Measurements from ENCODE around the gene ZNF492. TPM values are rescaled to one million over a fixed set of nuclear protein-coding genes. Genes with fewer than 3 reads are reported as not detected.
"Not testable (repeated sequence)": the region's sequence is repeated elsewhere in the genome, so short reads cannot be mapped to it uniquely, and the experiment has no call there.

Gene ZNF492
- total RNA-seq, 3 donors from 2014 or later (not counting 1 experiment from before 2014, with no cell fraction given): 0.40 to 0.54 TPM; not detected in 1

DNA sequence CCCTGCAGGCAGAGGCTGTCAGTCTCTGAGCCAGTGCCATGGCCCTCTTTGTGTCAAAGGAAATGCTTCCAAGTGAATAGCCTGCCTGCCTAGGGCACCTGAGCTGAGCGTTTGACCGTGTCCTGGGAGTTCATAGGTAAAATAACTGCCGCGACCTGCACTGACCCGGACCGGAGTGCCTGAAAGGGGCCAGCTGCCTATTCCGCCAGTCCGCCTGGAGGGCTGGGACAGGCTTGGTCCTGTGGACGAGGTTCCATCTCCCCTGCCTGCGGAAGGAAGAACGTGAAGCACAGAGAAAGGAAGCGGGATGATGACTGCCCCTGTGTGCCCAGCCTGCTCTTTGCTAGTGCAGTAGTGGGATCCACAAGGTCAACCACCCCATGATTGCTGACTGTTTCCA, 17.5 kb upstream of the ZNF492 start:
- DNase-seq (no peak), ATAC-seq (no peak)
- H3K4me1 ChIP-seq (ENCODE audit: control insufficient read depth, insufficient read depth, low read length): no peaks in the 10 kb centered on the region
- H3K9me3 Mint-ChIP-seq: peaks cover 4 to 7% of the 10 kb centered on the region in 2 donors
- no peak overlapping the region for H3K4me3 Mint-ChIP-seq
- 94% methylated on average over 12 of the region's 12 CpGs for whole genome bisulfite sequencing (ENCODE audit: insufficient coverage)
- intact Hi-C loops (cut with micrococcal nuclease): no loop called here
- peaks cover 24% of the 10 kb centered on the region for H3K9me3 ChIP-seq (ENCODE audit: control insufficient read depth, insufficient read depth, low read length)
- H3K4me3 ChIP-seq (ENCODE audit: low read length): no peak overlapping the region
- H3K27ac ChIP-seq (ENCODE audit: low read length): no peak overlapping the region
- TF ChIP-seq, protein P1, sequence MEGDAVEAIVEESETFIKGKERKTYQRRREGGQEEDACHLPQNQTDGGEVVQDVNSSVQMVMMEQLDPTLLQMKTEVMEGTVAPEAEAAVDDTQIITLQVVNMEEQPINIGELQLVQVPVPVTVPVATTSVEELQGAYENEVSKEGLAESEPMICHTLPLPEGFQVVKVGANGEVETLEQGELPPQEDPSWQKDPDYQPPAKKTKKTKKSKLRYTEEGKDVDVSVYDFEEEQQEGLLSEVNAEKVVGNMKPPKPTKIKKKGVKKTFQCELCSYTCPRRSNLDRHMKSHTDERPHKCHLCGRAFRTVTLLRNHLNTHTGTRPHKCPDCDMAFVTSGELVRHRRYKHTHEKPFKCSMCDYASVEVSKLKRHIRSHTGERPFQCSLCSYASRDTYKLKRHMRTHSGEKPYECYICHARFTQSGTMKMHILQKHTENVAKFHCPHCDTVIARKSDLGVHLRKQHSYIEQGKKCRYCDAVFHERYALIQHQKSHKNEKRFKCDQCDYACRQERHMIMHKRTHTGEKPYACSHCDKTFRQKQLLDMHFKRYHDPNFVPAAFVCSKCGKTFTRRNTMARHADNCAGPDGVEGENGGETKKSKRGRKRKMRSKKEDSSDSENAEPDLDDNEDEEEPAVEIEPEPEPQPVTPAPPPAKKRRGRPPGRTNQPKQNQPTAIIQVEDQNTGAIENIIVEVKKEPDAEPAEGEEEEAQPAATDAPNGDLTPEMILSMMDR (IDR thresholded peaks at IDR 0.05): no peak
- no peaks in the 10 kb centered on the region for H3K4me1 Mint-ChIP-seq
- H3K27me3 ChIP-seq (ENCODE audit: control insufficient read depth, insufficient read depth, low read length): no peaks in the 10 kb centered on the region
- no peaks in the 10 kb centered on the region for H3K27me3 Mint-ChIP-seq (ENCODE audit: low read depth in 2 of 2)
- H3K27ac Mint-ChIP-seq: no peak overlapping the region
- peaks cover 11% of the 10 kb centered on the region for H3K36me3 Mint-ChIP-seq
- no peaks in the 10 kb centered on the region for H3K36me3 ChIP-seq (ENCODE audit: control insufficient read depth, insufficient read depth, low read length)

DNA sequence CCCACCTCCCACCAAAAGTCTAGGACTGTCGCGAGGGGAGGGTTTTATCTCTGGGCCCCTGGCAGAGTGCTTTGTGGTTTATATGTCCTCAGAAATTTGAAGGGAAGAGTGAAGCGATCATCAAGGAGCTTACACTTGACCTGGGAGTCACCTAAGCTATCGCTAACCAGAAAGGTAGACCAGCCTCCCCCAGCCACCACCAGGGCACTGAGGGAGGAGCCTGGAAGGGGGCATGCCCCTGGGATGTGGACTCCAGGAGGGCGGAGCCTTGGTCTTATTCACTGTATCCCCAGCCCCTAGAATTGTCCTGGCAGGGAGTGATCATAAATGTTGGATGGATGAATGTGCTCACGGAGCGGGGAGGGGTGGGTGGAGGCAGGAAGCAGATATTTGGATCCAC, 16.9 kb upstream of the ZNF492 start:
- H3K27me3 Mint-ChIP-seq (ENCODE audit: low read depth in 2 of 2): not testable (repeated sequence)
- WGBS (ENCODE audit: insufficient coverage): 92% methylated on average over 5 of the region's 7 CpGs

DNA sequence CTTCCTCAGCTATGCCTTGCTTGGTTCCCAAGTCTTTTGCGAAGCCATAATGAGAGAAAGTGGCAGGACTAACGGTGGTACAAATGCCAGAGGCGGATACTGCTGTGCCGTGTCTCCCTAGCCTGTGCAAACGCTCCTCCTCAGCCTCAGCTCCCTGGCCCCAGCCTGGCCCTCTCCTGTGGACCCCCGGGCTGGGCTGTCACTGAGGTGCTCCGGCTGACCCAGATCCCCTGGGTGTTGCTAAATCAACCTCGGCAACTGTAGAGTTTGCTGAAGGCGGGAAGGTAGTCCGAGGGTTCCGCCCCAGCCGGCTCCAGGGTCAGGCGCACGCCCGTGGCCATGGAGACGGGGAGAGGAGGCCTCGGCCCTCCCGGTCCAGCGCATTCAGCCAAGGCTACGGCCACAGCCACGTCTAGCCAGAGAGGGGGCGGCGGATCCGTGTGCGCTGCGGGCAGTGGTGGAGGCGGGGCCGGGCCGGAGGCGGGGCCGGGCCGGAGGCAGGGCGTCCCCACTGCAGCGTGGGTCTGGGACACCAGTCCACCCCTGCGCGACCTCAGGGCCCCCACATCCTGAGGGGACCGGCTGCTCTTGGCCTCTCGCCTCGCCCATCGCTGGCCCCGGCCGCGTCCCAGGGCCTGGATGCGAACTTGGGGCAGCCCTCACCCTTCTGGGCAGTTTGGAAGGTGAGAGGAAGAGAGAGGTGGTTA, 16.4 kb upstream of the ZNF492 start:
- ATAC-seq (no peak), DNase-seq (no peak)
- H3K27ac ChIP-seq (ENCODE audit: low read length): no peak overlapping the region
- no peak overlapping the region for H3K4me3 ChIP-seq (ENCODE audit: low read length)
- no peaks in the 10 kb centered on the region for H3K27me3 Mint-ChIP-seq (ENCODE audit: low read depth in 2 of 2)
- no peak overlapping the region for H3K27ac Mint-ChIP-seq
- intact Hi-C loops (cut with micrococcal nuclease): no loop called here
- TF ChIP-seq, protein P1 (IDR thresholded peaks at IDR 0.05): no peak
- H3K9me3 ChIP-seq (ENCODE audit: control insufficient read depth, insufficient read depth, low read length): peaks cover 24% of the 10 kb centered on the region
- H3K4me3 Mint-ChIP-seq: no peak overlapping the region
- peaks cover 11% of the 10 kb centered on the region for H3K36me3 Mint-ChIP-seq
- WGBS (ENCODE audit: insufficient coverage): 50% methylated on average over 44 of the region's 44 CpGs
- H3K9me3 Mint-ChIP-seq: peaks cover 4 to 6% of the 10 kb centered on the region in 2 donors
- no peaks in the 10 kb centered on the region for H3K4me1 Mint-ChIP-seq
- H3K36me3 ChIP-seq (ENCODE audit: control insufficient read depth, insufficient read depth, low read length): no peaks in the 10 kb centered on the region
- no peaks in the 10 kb centered on the region for H3K4me1 ChIP-seq (ENCODE audit: control insufficient read depth, insufficient read depth, low read length)
- peaks cover 2% of the 10 kb centered on the region for H3K27me3 ChIP-seq (ENCODE audit: control insufficient read depth, insufficient read depth, low read length)

More for the DNA sequence above, 16.9 kb upstream of the ZNF492 start:
- H3K4me3 Mint-ChIP-seq; H3K9me3 Mint-ChIP-seq; ATAC-seq; H3K36me3 ChIP-seq (ENCODE audit: control insufficient read depth, insufficient read depth, low read length); H3K4me1 ChIP-seq (ENCODE audit: control insufficient read depth, insufficient read depth, low read length); H3K27me3 ChIP-seq (ENCODE audit: control insufficient read depth, insufficient read depth, low read length); H3K27ac ChIP-seq (ENCODE audit: low read length); H3K4me1 Mint-ChIP-seq; DNase-seq; H3K4me3 ChIP-seq (ENCODE audit: low read length); intact Hi-C loops (cut with micrococcal nuclease); H3K27ac Mint-ChIP-seq: not testable (repeated sequence)
- peaks cover 24% of the 10 kb centered on the region for H3K9me3 ChIP-seq (ENCODE audit: control insufficient read depth, insufficient read depth, low read length)
- peaks cover 11% of the 10 kb centered on the region for H3K36me3 Mint-ChIP-seq

DNA sequence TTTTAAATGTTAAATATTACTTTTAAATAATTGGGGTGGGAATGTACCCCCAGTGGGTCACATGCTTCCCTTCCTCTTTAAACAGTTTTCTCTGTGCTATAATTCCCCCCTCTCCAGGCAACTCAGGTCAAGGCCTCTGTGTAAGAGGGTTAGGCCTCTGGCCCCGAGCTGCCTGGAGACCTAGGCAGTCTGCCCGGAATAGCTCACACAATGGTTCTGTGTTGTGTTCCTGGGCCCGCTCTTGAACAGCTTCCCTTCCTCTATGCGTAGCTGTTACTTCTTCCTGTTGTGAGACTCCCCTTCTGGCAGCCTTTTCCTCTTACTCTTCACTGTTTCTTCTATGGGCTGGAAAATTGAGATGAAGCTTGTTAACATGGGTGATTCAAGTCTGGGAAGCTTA, 14.8 kb upstream of the ZNF492 start:
- ATAC-seq (no peak), DNase-seq (no peak)
- intact Hi-C loops (cut with micrococcal nuclease): no loop called here
- H3K36me3 Mint-ChIP-seq: peaks cover 11% of the 10 kb centered on the region
- H3K27ac ChIP-seq (ENCODE audit: low read length): no peak overlapping the region
- H3K27ac Mint-ChIP-seq: no peak overlapping the region
- WGBS (ENCODE audit: insufficient coverage): 43% methylated on average over 4 of the region's 4 CpGs
- H3K27me3 ChIP-seq (ENCODE audit: control insufficient read depth, insufficient read depth, low read length): peaks cover 2% of the 10 kb centered on the region
- H3K4me1 ChIP-seq (ENCODE audit: control insufficient read depth, insufficient read depth, low read length): no peaks in the 10 kb centered on the region
- peaks cover 4% of the 10 kb centered on the region in 2 donors for H3K9me3 Mint-ChIP-seq
- H3K9me3 ChIP-seq (ENCODE audit: control insufficient read depth, insufficient read depth, low read length): peaks cover 24% of the 10 kb centered on the region
- no peaks in the 10 kb centered on the region for H3K36me3 ChIP-seq (ENCODE audit: control insufficient read depth, insufficient read depth, low read length)
- H3K27me3 Mint-ChIP-seq (ENCODE audit: low read depth in 2 of 2): no peaks in the 10 kb centered on the region
- TF ChIP-seq, protein P1 (IDR thresholded peaks at IDR 0.05): no peak
- no peak overlapping the region for H3K4me3 ChIP-seq (ENCODE audit: low read length)
- H3K4me1 Mint-ChIP-seq: no peaks in the 10 kb centered on the region
- H3K4me3 Mint-ChIP-seq: no peak overlapping the region

Data from natural killer cell (primary cell).